HCT116 (cell line): Measurements from ENCODE around the gene MSLN. TPM values are rescaled to one million over a fixed set of nuclear protein-coding genes. Genes with fewer than 3 reads are reported as not detected.

Experiments used
- ATAC-seq: fragments of 200-7000 bp; cut with Tn5 transposase; 2 replicates; pipeline ENCODE4 v1.9.1; 2020; ENCODE audit warnings: mild to moderate bottlenecking, moderate library complexity
- BruUV-seq: library from RNA; stranded (reverse); fragments of 400-500 nt; replicated peaks from 2 replicates; lab custom pipeline; 2021; lab: Mats Ljungman, UMichigan
- CTCF ChIA-PET: fragments of 300-600 bp; sonication (Branson Sonifier 250); formaldehyde crosslinking; loops from one replicate; lab custom pipeline; 2021; ENCODE audit warnings: antibody characterized with exemption; lab: Charles Lee
- POLR2A ChIA-PET: fragments of 300-600, 350-600 bp; sonication (Branson Sonifier 250); formaldehyde crosslinking; loops from one replicate; lab custom pipeline; 2021; ENCODE audit warnings: antibody characterized with exemption; lab: Charles Lee
- RAD21 ChIA-PET, 2 experiments: fragments of 300-600 bp; sonication (Branson Sonifier 250); formaldehyde crosslinking; loops; one replicate each; lab custom pipeline; 2023; ENCODE audit warnings: low total read pairs in 2 of 2; ENCODE audit not compliant: uncharacterized antibody in 2 of 2, unreplicated experiment in 2 of 2, low non-redundant PET in 1 of 2; lab: Charles Lee
- DNase-seq: peaks from one replicate; pipeline ENCODE4 v3.0.0-alpha.2; 2010; ENCODE audit warnings: low read depth, low spot score
- H2AFZ ChIP-seq: fragments of 200-600 bp; shearing (Covaris generic), sonication (generic); 2 replicates; pipeline ENCODE4 v1.6.1; 2017; ENCODE audit warnings: low read depth, mixed run types, mixed read lengths, antibody characterized with exemption, low read length; ENCODE audit not compliant: poor library complexity, severe bottlenecking
- H3K27ac ChIP-seq: 2 replicates; pipeline ENCODE4 v1.5.1; 2012; ENCODE audit warnings: low read depth, low read length
- H3K27me3 ChIP-seq: fragments of 200-600 bp; sonication (generic); 2 replicates; pipeline ENCODE4 v1.6.1; 2016; ENCODE audit warnings: mixed run types, low read length, mixed read lengths; ENCODE audit not compliant: insufficient read depth
- H3K36me3 ChIP-seq, 2 experiments: fragments of 200-500 bp in 1 of 2; fragments of 200-600 bp in 1 of 2; sonication (Bioruptor generic) in 1 of 2; sonication (generic) in 1 of 2; 2 replicates each; pipeline versions ENCODE4 v1.5.1 to v1.6.1; 2014 to 2016; ENCODE audit warnings: low read length in 2 of 2, inconsistent platforms in 1 of 2, mixed read lengths in 1 of 2, mixed run types in 1 of 2; ENCODE audit not compliant: insufficient read depth in 2 of 2, control insufficient read depth in 1 of 2
- H3K4me1 ChIP-seq, 2 experiments: fragments of 200-600 bp in 1 of 2; sonication (generic) in 1 of 2; 2 replicates each; pipeline versions ENCODE4 v1.5.1 to v1.6.1; 2012 to 2017; ENCODE audit warnings: low read length in 2 of 2, inconsistent platforms in 1 of 2, mild to moderate bottlenecking in 1 of 2, mixed read lengths in 1 of 2, mixed run types in 1 of 2, moderate library complexity in 1 of 2; ENCODE audit not compliant: insufficient read depth in 2 of 2, control insufficient read depth in 1 of 2
- H3K4me2 ChIP-seq: fragments of 200-600 bp; sonication (generic); 2 replicates; pipeline ENCODE4 v1.6.1; 2017; ENCODE audit warnings: mixed run types, low read length, mixed read lengths
- H3K4me3 ChIP-seq, 2 experiments: fragments of 200-600 bp in 1 of 2; sonication (generic) in 1 of 2; replicated peaks in 1 of 2; 2 replicates each; pipeline ENCODE4 v1.5.1; 2011 to 2016; ENCODE audit warnings: low read length in 2 of 2, control low read depth in 1 of 2, low read depth in 1 of 2, mild to moderate bottlenecking in 1 of 2, mixed read lengths in 1 of 2, mixed run types in 1 of 2
- H3K79me2 ChIP-seq: fragments of 200-600 bp; sonication (generic); 2 replicates; pipeline ENCODE4 v1.6.1; 2017; ENCODE audit warnings: mild to moderate bottlenecking, mixed run types, low read length, moderate library complexity, mixed read lengths; ENCODE audit not compliant: insufficient read depth
- H3K9ac ChIP-seq: fragments of 200-600 bp; sonication (generic); 2 replicates; pipeline ENCODE4 v1.6.1; 2016; ENCODE audit warnings: low read length, mixed read lengths
- H3K9me2 ChIP-seq: fragments of 200-600 bp; sonication (generic), shearing (Covaris generic); 2 replicates; pipeline ENCODE4 v1.6.1; 2017; ENCODE audit warnings: mixed run types, mild to moderate bottlenecking, moderate library complexity; ENCODE audit not compliant: insufficient read depth
- H3K9me3 ChIP-seq, 2 experiments: fragments of 200-500 bp in 1 of 2; fragments of 200-600 bp in 1 of 2; sonication (Bioruptor generic) in 1 of 2; sonication (generic) in 1 of 2; 2 replicates each; pipeline ENCODE4 v1.6.1; 2014 to 2017; ENCODE audit warnings: low read length in 2 of 2, mixed read lengths in 2 of 2, inconsistent platforms in 1 of 2, low read depth in 1 of 2, mild to moderate bottlenecking in 1 of 2, mixed run types in 1 of 2, moderate library complexity in 1 of 2; ENCODE audit not compliant: control insufficient read depth in 1 of 2, insufficient read depth in 1 of 2
- H4K20me1 ChIP-seq: fragments of 200-600 bp; sonication (generic), shearing (Covaris generic); 2 replicates; pipeline ENCODE4 v1.6.1; 2017; ENCODE audit warnings: mixed run types, mild to moderate bottlenecking, moderate library complexity; ENCODE audit not compliant: insufficient read depth
- CEBPB ChIP-seq: IDR thresholded peaks from 2 replicates; pipeline ENCODE4 v1.6.1; 2012; ENCODE audit warnings: low read depth
- EGR1 ChIP-seq: IDR thresholded peaks from 2 replicates; pipeline ENCODE4 v1.6.1; 2012; ENCODE audit warnings: low read depth
- ELF1 ChIP-seq: IDR thresholded peaks from 2 replicates; pipeline ENCODE4 v1.6.1; 2012; ENCODE audit warnings: low read depth, borderline replicate concordance
- JUND ChIP-seq: IDR thresholded peaks from 2 replicates; pipeline ENCODE4 v1.6.1; 2012
- MAX ChIP-seq: IDR thresholded peaks from 2 replicates; pipeline ENCODE4 v1.6.1; 2012
- POLR2A ChIP-seq: IDR thresholded peaks from 2 replicates; pipeline ENCODE4 v1.7.0; 2011; ENCODE audit warnings: borderline replicate concordance; ENCODE audit not compliant: insufficient read depth, insufficient read length; ENCODE audit errors: extremely low read depth
- POLR2AphosphoS5 ChIP-seq: IDR thresholded peaks from 2 replicates; pipeline ENCODE4 v1.6.1; 2011; ENCODE audit warnings: mild to moderate bottlenecking, low read depth, low read length, moderate library complexity
- RAD21 ChIP-seq: IDR thresholded peaks from 2 replicates; pipeline ENCODE4 v1.6.1; 2012; ENCODE audit warnings: low read depth, mild to moderate bottlenecking
- SIN3A ChIP-seq: IDR thresholded peaks from 2 replicates; pipeline ENCODE4 v1.6.1; 2012; ENCODE audit warnings: low read depth
- SP1 ChIP-seq: IDR thresholded peaks from 2 replicates; pipeline ENCODE4 v1.6.1; 2012; ENCODE audit warnings: low read depth
- SRF ChIP-seq: IDR thresholded peaks from 2 replicates; pipeline ENCODE4 v1.6.1; 2012; ENCODE audit warnings: low read depth
- TCF7L2 ChIP-seq: IDR thresholded peaks from 2 replicates; pipeline ENCODE4 v1.7.0; 2011; ENCODE audit warnings: borderline replicate concordance, inconsistent platforms; ENCODE audit not compliant: insufficient read depth, insufficient read length; ENCODE audit errors: extremely low read depth
- YY1 ChIP-seq: IDR thresholded peaks from 2 replicates; pipeline ENCODE4 v1.6.1; 2011; ENCODE audit warnings: low read length, low read depth, moderate library complexity, mild to moderate bottlenecking; ENCODE audit not compliant: insufficient replicate concordance; ENCODE audit errors: extremely low read depth
- ZBTB33 ChIP-seq: IDR thresholded peaks from 2 replicates; pipeline ENCODE4 v1.6.1; 2011; ENCODE audit warnings: mild to moderate bottlenecking, low read length, moderate library complexity; ENCODE audit not compliant: insufficient replicate concordance; ENCODE audit errors: extremely low read depth
- ZNF274 ChIP-seq: fragments of 200-500 bp; sonication (Bioruptor generic); IDR thresholded peaks from 2 replicates; pipeline ENCODE4 v1.6.1; 2014; ENCODE audit warnings: mild to moderate bottlenecking, low read depth, low read length, inconsistent platforms
- intact Hi-C: fragments of 100-400 bp; cut with micrococcal nuclease; formaldehyde crosslinking; loops from 2 replicates; pipeline ENCODE4 v1.10.0; 2022
- total RNA-seq: library from RNA; stranded (reverse); gene quantifications from one replicate; pipeline ENCODE4 v1.2.1, GENCODE V29; 2021; ENCODE audit not compliant: unreplicated experiment

The MSLN gene
- total RNA-seq, 1 experiment from 2014 or later, result 40.9 TPM

DNA sequence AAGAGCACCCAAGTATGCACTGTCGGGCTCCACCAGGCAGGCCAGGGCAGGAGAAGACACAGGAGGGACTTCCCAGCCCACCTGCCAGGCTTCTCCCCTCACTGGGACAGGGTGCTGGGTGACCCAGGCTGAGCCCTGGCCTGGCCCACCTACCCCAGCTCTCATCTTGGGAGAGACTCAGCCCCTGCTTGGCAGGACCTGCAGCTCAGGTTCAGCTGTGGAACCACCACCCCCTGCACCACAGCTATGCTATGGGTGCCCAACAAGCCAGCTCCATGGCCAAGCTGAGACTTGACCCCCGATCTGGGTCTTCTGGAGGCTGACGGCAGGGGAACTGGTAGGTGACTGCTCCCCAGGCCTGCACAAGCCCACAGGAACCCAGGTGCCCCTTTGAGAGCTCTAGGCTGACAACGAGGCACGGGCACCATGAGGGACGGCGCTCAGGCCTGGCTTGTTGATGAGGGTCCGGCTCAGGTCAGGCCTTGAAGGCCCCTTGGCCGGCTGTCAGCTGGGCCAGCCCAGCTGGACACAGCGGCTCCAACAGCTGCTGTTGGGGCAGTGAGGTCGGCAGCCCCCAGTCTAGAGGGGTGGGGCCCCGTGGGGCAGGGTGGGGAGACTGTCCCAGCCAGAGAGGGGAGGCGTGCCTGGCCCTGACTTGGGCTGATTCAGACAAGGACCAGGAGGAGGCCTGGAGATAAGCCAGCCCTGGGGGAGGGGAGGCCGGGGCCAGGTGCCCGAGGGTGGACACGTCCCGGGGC, 23.0 kb downstream of the MSLN start:
- CTCF ChIA-PET, result interaction anchor here (0.7 to 2.2 kb wide), 2 partner anchors 10 to 71 kb away, joined by 3 to 19 read pairs; no protein-coding TSS in a partner anchor
- no peak overlapping the region for H3K4me3 ChIP-seq
- no peak for ATAC-seq
- TF ChIP-seq POLR2AphosphoS5 (no peak), EGR1 (no peak), TCF7L2 (no peak), POLR2A (peak; percentile 34)
- TF ChIP-seq, all 23 proteins: peak for 1
- Histone ChIP-seq H3K9me2 (no peaks in the 10 kb centered on the region), H2AFZ (no peak overlapping the region), H3K4me2 (no peak overlapping the region), H3K27ac (no peak overlapping the region), H3K9ac (no peak overlapping the region), H3K79me2 (peaks cover 24% of the 10 kb centered on the region), H3K9me3 (no peaks in the 10 kb centered on the region), H3K27me3 (no peaks in the 10 kb centered on the region), H3K4me1 (peaks cover 2 to 31% of the 10 kb centered on the region in 2 experiments; a peak in 2 of 4 replicates), H4K20me1 (no peaks in the 10 kb centered on the region), H3K36me3 (peaks cover 5 to 15% of the 10 kb centered on the region in 2 experiments; a peak in 3 of 4 replicates)
- intact Hi-C loops, result loop anchor here (2.0 kb wide), 1 partner anchor 39 kb away; no protein-coding TSS in a partner anchor
- RAD21 ChIA-PET, result no interaction called here
- BruUV-seq, result no TSS peak
- DNase-seq, result no peak
- POLR2A ChIA-PET, result interaction anchor here (0.7 kb wide), 1 partner anchor 11 kb away, joined by 3 read pairs; no protein-coding TSS in a partner anchor

- intact Hi-C loops, result loop anchor here (2.0 kb wide), 1 partner anchor 40 kb away; no protein-coding TSS in a partner anchor
- no TSS peak for BruUV-seq
- POLR2A ChIA-PET, result no interaction called here
- no peak for TF ChIP-seq JUND
- no peak for TF ChIP-seq SRF
- TF ChIP-seq TCF7L2, result no peak
- no peak for TF ChIP-seq SP1
- TF ChIP-seq SIN3A, result no peak
- TF ChIP-seq MAX, result no peak
- TF ChIP-seq CEBPB, result no peak
- no peak for TF ChIP-seq ZNF274
- no peak for TF ChIP-seq ZBTB33
- TF ChIP-seq YY1, result no peak
- TF ChIP-seq RAD21, result no peak
- TF ChIP-seq ELF1, result no peak
These were observed 23.9 kb downstream of the MSLN start for GRCh38 chr16:784431-784830.

More at GRCh38 chr16:784431-784830, 23.9 kb downstream of the MSLN start:
- ChIA-PET RAD21 (no interaction called here), CTCF (interaction anchor here (0.7 to 2.2 kb wide), 5 partner anchors 11 to 72 kb away, joined by 3 to 19 read pairs (median 5); partner anchors contain the start of genes CIAO3 and MSLN)
- Histone ChIP-seq H3K36me3 (peaks cover 5 to 16% of the 10 kb centered on the region in 2 experiments; a peak in 3 of 4 replicates), H3K4me1 (peaks cover 5 to 32% of the 10 kb centered on the region in 2 experiments; a peak in 3 of 4 replicates), H4K20me1 (no peaks in the 10 kb centered on the region), H3K27me3 (no peaks in the 10 kb centered on the region), H2AFZ (no peak overlapping the region), H3K4me3 (no peak overlapping the region), H3K9me2 (no peaks in the 10 kb centered on the region), H3K9me3 (no peaks in the 10 kb centered on the region), H3K79me2 (peaks cover 33% of the 10 kb centered on the region), H3K4me2 (no peak overlapping the region), H3K27ac (peak overlapping the region; percentile 60; the same call in 1 of the 2 replicates), H3K9ac (no peak overlapping the region)
- DNase-seq (no peak), ATAC-seq (no peak)
